MCF 10A (cell line): ENCODE data around the gene RPL7A. TPM values are rescaled to one million over a fixed set of nuclear protein-coding genes. Genes with fewer than 3 reads are reported as not detected.

Experiments
- BruUV-seq: library from RNA; stranded (reverse); fragments of 400-500 nt; replicated peaks from 2 replicates; lab custom pipeline; 2021; lab: Mats Ljungman, UMichigan
- CTCF ChIA-PET: fragments of 300-600 bp; sonication (Branson Sonifier 250); formaldehyde crosslinking; extraction: SDS; loops from one replicate; lab custom pipeline; 2021; ENCODE audit warnings: antibody characterized with exemption, inconsistent platforms; lab: Yijun Ruan, JAX
- POLR2A ChIA-PET: fragments of 300-600, 350-650 bp; sonication (Branson Sonifier 250); formaldehyde crosslinking; extraction: SDS; loops from one replicate; lab custom pipeline; 2020; ENCODE audit warnings: antibody characterized with exemption, inconsistent platforms; lab: Yijun Ruan, JAX
- DNase-seq: peaks from one replicate; pipeline ENCODE4 v3.0.0-alpha.2; 2018; ENCODE audit not compliant: unreplicated experiment
- H3K27ac Mint-ChIP-seq: one replicate; pipeline ENCODE4 v1.8.0; 2022; ENCODE audit warnings: mild to moderate bottlenecking, low read depth, mixed read lengths; ENCODE audit not compliant: unreplicated experiment
- H3K27me3 Mint-ChIP-seq: one replicate; pipeline ENCODE4 v1.8.0; 2022; ENCODE audit warnings: mixed read lengths; ENCODE audit not compliant: insufficient read depth, unreplicated experiment
- H3K36me3 Mint-ChIP-seq: one replicate; pipeline ENCODE4 v1.8.0; 2022; ENCODE audit warnings: mild to moderate bottlenecking, moderate library complexity, mixed read lengths; ENCODE audit not compliant: insufficient read depth, unreplicated experiment
- H3K4me1 Mint-ChIP-seq: one replicate; pipeline ENCODE4 v1.8.0; 2022; ENCODE audit warnings: mixed read lengths; ENCODE audit not compliant: insufficient read depth, unreplicated experiment
- H3K4me3 Mint-ChIP-seq: one replicate; pipeline ENCODE4 v1.8.0; 2022; ENCODE audit warnings: mild to moderate bottlenecking, moderate library complexity, mixed read lengths; ENCODE audit not compliant: unreplicated experiment
- H3K9me3 Mint-ChIP-seq: one replicate; pipeline ENCODE4 v1.8.0; 2022; ENCODE audit warnings: mixed read lengths; ENCODE audit not compliant: unreplicated experiment
- intact Hi-C: fragments of 100-400 bp; cut with micrococcal nuclease; formaldehyde crosslinking; loops from 2 replicates; pipeline ENCODE4 v1.14.1; 2022
- total RNA-seq: library from RNA; stranded (reverse); gene quantifications from 2 replicates; pipeline ENCODE4 v1.2.3, GENCODE V29; 2022
- TF ChIP-seq, protein P1 (sequence below): fragments of 200-600 bp; IDR thresholded peaks from one replicate; pipeline ENCODE4 v1.8.0; 2022; ENCODE audit warnings: antibody characterized with exemption, mild to moderate bottlenecking; ENCODE audit not compliant: unreplicated experiment

RPL7A gene
- total RNA-seq, 1 experiment from 2014 or later = 2,129 TPM

- intact Hi-C loops = no loop called here
- H3K27ac Mint-ChIP-seq = no peak overlapping the region
- CTCF ChIA-PET = interaction anchor here (0.7 kb wide), 1 partner anchor 195 kb away, joined by 3 read pairs; no protein-coding TSS in a partner anchor
- TSS peak; percentile 36 for BruUV-seq
- H3K36me3 Mint-ChIP-seq = peaks cover 79% of the 10 kb centered on the region
- no peaks in the 10 kb centered on the region for H3K27me3 Mint-ChIP-seq
- no peak overlapping the region for H3K4me3 Mint-ChIP-seq
- DNase-seq = peak; percentile 36
- no peaks in the 10 kb centered on the region for H3K9me3 Mint-ChIP-seq
- TF ChIP-seq, protein P1, sequence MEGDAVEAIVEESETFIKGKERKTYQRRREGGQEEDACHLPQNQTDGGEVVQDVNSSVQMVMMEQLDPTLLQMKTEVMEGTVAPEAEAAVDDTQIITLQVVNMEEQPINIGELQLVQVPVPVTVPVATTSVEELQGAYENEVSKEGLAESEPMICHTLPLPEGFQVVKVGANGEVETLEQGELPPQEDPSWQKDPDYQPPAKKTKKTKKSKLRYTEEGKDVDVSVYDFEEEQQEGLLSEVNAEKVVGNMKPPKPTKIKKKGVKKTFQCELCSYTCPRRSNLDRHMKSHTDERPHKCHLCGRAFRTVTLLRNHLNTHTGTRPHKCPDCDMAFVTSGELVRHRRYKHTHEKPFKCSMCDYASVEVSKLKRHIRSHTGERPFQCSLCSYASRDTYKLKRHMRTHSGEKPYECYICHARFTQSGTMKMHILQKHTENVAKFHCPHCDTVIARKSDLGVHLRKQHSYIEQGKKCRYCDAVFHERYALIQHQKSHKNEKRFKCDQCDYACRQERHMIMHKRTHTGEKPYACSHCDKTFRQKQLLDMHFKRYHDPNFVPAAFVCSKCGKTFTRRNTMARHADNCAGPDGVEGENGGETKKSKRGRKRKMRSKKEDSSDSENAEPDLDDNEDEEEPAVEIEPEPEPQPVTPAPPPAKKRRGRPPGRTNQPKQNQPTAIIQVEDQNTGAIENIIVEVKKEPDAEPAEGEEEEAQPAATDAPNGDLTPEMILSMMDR = no peak
- H3K4me1 Mint-ChIP-seq = peaks cover 18% of the 10 kb centered on the region
- POLR2A ChIA-PET = interaction anchor here (0.7 to 3.4 kb wide), 5 partner anchors 10 to 15 kb away, joined by 3 to 22 read pairs (median 5); partner anchors contain the start of genes MED22 and RPL7A
Measured at GRCh38 chr9:133362359-133363044, 14.5 kb downstream of the RPL7A start.

DNA sequence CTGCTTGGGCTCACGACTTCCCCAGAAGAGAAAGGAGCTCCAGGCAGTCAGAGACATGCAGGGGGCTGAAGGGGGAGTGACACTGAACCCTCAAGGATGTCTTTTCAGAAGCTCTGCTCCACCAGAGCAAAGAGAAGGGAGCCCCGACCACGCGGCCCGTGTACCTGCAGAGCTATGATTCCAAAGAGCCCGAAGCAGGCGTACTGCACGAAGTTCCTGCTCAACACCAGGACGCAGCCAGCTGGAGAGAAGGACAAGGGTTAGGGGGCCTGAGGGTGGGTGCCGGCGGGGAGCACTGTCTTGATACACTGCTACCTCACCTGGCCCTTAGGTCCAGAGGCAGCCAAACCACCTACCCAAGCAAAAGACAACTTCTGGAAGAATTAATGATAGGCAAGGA, 18.4 kb downstream of the RPL7A start:
- Mint-ChIP-seq H3K4me1 (peaks cover 34% of the 10 kb centered on the region), H3K4me3 (no peak overlapping the region), H3K27me3 (no peaks in the 10 kb centered on the region), H3K27ac (no peak overlapping the region), H3K36me3 (peaks cover 78% of the 10 kb centered on the region), H3K9me3 (no peaks in the 10 kb centered on the region)
- ChIA-PET CTCF (interaction anchor here (1.0 to 1.4 kb wide), 2 partner anchors 9 to 32 kb away, joined by 3 read pairs; no protein-coding TSS in a partner anchor), POLR2A (interaction anchor here (1.1 to 2.5 kb wide), 4 partner anchors 8 to 15 kb away, joined by 3 to 8 read pairs (median 5); partner anchors contain the start of genes SURF1 and SURF2)
- intact Hi-C loops = no loop called here
- BruUV-seq = no TSS peak
- TF ChIP-seq, protein P1 = no peak
- no peak for DNase-seq

DNA sequence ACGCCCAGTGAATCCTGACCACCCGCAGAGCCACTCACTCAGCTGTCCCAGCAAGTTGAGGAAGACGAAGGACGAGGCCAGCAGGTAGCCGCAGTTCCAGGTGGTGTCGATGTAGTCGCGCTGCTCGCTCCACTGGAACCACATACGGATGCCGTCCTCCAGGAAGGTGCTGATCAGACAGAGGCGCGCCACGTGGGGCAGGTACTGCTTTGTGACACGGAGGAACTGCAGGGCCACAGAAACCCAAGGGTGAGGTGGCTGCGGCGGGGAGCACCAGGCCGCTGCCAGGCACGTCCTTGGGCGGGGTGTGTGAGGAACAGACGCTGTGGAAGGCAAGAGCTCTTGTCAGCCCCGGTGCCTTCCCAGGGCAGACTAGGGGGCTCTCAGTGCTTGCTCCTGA, 19.2 kb downstream of the RPL7A start:
- H3K4me1 Mint-ChIP-seq = peaks cover 33% of the 10 kb centered on the region
- POLR2A ChIA-PET = interaction anchor here (1.1 to 2.5 kb wide), 3 partner anchors 8 to 16 kb away, joined by 3 to 8 read pairs (median 6); partner anchors contain the start of genes SURF1 and SURF2
- no peak for DNase-seq
- no peak overlapping the region for H3K4me3 Mint-ChIP-seq
- TF ChIP-seq, protein P1 = no peak
- CTCF ChIA-PET = interaction anchor here (1.0 to 1.4 kb wide), 2 partner anchors 10 to 33 kb away, joined by 3 read pairs; no protein-coding TSS in a partner anchor
- intact Hi-C loops = no loop called here
- peaks cover 75% of the 10 kb centered on the region for H3K36me3 Mint-ChIP-seq
- H3K27ac Mint-ChIP-seq = no peak overlapping the region
- BruUV-seq = no TSS peak
- no peaks in the 10 kb centered on the region for H3K9me3 Mint-ChIP-seq
- H3K27me3 Mint-ChIP-seq = no peaks in the 10 kb centered on the region

- no peak for DNase-seq
- POLR2A ChIA-PET = interaction anchor here (1.1 kb wide), 1 partner anchor 16 kb away, joined by 3 read pairs; no protein-coding TSS in a partner anchor
- CTCF ChIA-PET = no interaction called here
- Mint-ChIP-seq H3K4me1 (peaks cover 33% of the 10 kb centered on the region), H3K9me3 (no peaks in the 10 kb centered on the region), H3K36me3 (peaks cover 75% of the 10 kb centered on the region), H3K27ac (no peak overlapping the region), H3K27me3 (no peaks in the 10 kb centered on the region), H3K4me3 (no peak overlapping the region)
- no TSS peak for BruUV-seq
- TF ChIP-seq, protein P1 = no peak
- intact Hi-C loops = no loop called here
Measured at GRCh38 chr9:133367778-133368177, 19.8 kb downstream of the RPL7A start.
